ENCODE measurements around the gene SRCAP. TPM values are rescaled to one million over a fixed set of nuclear protein-coding genes. Genes with fewer than 3 reads are reported as not detected.

The SRCAP gene
- total RNA-seq, 1 donor from 2014 or later = 18.1 TPM

- H3K36me3 ChIP-seq (ENCODE audit: control insufficient read depth, insufficient read depth, low read length) = peaks cover 7% of the 10 kb centered on the region
- TF ChIP-seq CTCF (IDR thresholded peaks at IDR 0.05; ENCODE audit: insufficient read depth, low read length, poor library complexity, severe bottlenecking) = no peak
- no peak overlapping the region for H3K4me3 ChIP-seq (ENCODE audit: low read depth, low read length)
These were observed 39.0 kb downstream of the SRCAP start for GRCh38 chr16:30737794-30738648.

GRCh38 chr16:30738984-30739951, 40.3 kb downstream of the SRCAP start:
- TF ChIP-seq CTCF (IDR thresholded peaks at IDR 0.05; ENCODE audit: insufficient read depth, low read length, poor library complexity, severe bottlenecking) = no peak
- Histone ChIP-seq H3K4me3 (ENCODE audit: low read depth, low read length) (no peak overlapping the region), H3K36me3 (ENCODE audit: control insufficient read depth, insufficient read depth, low read length) (peaks cover 7% of the 10 kb centered on the region), H3K27me3 (ENCODE audit: control insufficient read depth, insufficient read depth, low read length) (no peaks in the 10 kb centered on the region)
- DNase-seq (ENCODE audit: low read depth) = no peak

More at GRCh38 chr16:30737794-30738648, 39.0 kb downstream of the SRCAP start:
- no peaks in the 10 kb centered on the region for H3K27me3 ChIP-seq (ENCODE audit: control insufficient read depth, insufficient read depth, low read length)
- no peak for DNase-seq (ENCODE audit: low read depth)

DNA sequence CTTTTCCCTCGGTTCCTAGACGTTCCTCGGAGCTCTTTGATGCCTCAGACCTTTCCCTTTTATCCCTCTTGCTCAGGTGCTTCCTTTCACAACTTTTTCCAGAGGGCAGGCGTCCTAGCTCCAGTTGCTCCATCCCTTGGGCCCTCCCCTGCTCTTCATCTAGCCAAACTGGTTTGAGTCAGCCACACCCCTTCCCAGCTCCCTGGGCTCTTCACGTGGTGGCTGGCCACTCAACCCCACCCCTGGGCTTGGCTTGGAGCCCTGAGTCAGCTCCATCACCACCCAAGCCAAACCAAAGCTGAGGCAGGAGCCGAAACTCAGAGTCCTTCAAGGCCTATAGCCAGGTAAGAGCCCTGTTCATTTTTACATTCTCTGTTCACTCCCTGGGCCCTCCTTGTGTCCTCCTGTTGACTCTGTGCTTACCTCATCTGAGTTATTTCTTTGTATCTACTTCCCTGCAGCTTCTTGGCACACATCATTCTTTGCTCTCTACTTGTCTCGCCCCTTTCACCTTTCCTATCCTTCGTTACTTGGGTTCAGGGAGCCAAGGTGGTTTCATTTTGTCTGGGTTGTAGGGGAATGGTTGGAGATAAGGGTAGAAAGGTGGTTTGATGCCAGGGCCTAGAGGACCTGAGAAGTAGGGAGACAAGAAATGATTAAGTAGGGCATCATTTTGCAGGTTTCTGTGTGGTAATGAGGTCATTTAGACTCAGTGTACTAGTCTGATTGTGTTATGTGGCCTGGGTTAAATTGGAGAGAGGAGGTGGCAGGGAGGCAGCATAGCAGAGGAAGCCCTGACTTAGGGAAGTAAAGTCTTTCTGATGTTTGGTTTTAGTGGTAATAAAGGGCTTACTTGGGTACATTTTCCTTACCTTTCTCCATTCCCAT, 41.6 kb downstream of the SRCAP start:
- no peaks in the 10 kb centered on the region for H3K27me3 ChIP-seq (ENCODE audit: control insufficient read depth, insufficient read depth, low read length)
- peaks cover 7% of the 10 kb centered on the region for H3K36me3 ChIP-seq (ENCODE audit: control insufficient read depth, insufficient read depth, low read length)
- H3K4me3 ChIP-seq (ENCODE audit: low read depth, low read length) = no peak overlapping the region
- DNase-seq (ENCODE audit: low read depth) = peak; percentile 68
- TF ChIP-seq CTCF (IDR thresholded peaks at IDR 0.05; ENCODE audit: insufficient read depth, low read length, poor library complexity, severe bottlenecking) = no peak

GRCh38 chr16:30741461-30741914, 42.5 kb downstream of the SRCAP start:
- H3K36me3 ChIP-seq (ENCODE audit: control insufficient read depth, insufficient read depth, low read length) = peaks cover 7% of the 10 kb centered on the region
- no peaks in the 10 kb centered on the region for H3K27me3 ChIP-seq (ENCODE audit: control insufficient read depth, insufficient read depth, low read length)
- no peak for TF ChIP-seq CTCF (IDR thresholded peaks at IDR 0.05; ENCODE audit: insufficient read depth, low read length, poor library complexity, severe bottlenecking)
- DNase-seq (ENCODE audit: low read depth) = peak; percentile 96
- no peak overlapping the region for H3K4me3 ChIP-seq (ENCODE audit: low read depth, low read length)

GRCh38 chr16:30743716-30744115, 44.7 kb downstream of the SRCAP start:
- Histone ChIP-seq H3K4me3 (ENCODE audit: low read depth, low read length) (no peak overlapping the region), H3K27me3 (ENCODE audit: control insufficient read depth, insufficient read depth, low read length) (no peaks in the 10 kb centered on the region), H3K36me3 (ENCODE audit: control insufficient read depth, insufficient read depth, low read length) (peaks cover 2% of the 10 kb centered on the region)
- no peak for DNase-seq (ENCODE audit: low read depth)
- TF ChIP-seq CTCF (IDR thresholded peaks at IDR 0.05; ENCODE audit: insufficient read depth, low read length, poor library complexity, severe bottlenecking) = no peak
